ENCODE measurements around the gene CLEC18B.

CLEC18B gene

DNA sequence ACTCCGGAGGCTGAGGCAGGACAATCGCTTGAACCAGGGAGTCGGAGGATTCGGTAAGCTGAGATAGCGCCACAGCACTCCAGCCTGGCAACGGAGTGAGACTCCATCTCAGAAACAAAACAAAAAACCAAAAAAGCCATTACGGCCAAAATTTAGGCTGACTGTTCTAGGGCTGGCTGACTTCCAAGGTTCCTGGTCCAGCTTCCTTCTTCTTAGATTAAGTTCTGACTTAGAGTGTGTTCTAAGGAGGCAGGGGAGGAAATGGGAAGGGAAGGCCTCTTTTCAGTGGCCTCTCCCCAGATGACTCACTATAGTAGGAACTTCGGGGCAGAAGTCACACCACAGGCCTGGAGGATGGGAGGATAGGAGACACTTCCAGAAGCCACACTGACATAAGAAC lies 27.7 kb upstream of the CLEC18B start:
- TF ChIP-seq NFIC (IDR thresholded peaks at IDR 0.05): no peak
- TF ChIP-seq, protein P1, sequence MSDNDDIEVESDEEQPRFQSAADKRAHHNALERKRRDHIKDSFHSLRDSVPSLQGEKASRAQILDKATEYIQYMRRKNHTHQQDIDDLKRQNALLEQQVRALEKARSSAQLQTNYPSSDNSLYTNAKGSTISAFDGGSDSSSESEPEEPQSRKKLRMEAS (IDR thresholded peaks at IDR 0.05): no peak
- no peak for TF ChIP-seq TEAD4 (IDR thresholded peaks at IDR 0.05)
- TF ChIP-seq, protein P2, sequence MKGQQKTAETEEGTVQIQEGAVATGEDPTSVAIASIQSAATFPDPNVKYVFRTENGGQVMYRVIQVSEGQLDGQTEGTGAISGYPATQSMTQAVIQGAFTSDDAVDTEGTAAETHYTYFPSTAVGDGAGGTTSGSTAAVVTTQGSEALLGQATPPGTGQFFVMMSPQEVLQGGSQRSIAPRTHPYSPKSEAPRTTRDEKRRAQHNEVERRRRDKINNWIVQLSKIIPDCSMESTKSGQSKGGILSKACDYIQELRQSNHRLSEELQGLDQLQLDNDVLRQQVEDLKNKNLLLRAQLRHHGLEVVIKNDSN (IDR thresholded peaks at IDR 0.05): no peak
- TF ChIP-seq ZBTB7A (IDR thresholded peaks at IDR 0.05; ENCODE audit: low read depth): no peak
- TF ChIP-seq, protein P3, sequence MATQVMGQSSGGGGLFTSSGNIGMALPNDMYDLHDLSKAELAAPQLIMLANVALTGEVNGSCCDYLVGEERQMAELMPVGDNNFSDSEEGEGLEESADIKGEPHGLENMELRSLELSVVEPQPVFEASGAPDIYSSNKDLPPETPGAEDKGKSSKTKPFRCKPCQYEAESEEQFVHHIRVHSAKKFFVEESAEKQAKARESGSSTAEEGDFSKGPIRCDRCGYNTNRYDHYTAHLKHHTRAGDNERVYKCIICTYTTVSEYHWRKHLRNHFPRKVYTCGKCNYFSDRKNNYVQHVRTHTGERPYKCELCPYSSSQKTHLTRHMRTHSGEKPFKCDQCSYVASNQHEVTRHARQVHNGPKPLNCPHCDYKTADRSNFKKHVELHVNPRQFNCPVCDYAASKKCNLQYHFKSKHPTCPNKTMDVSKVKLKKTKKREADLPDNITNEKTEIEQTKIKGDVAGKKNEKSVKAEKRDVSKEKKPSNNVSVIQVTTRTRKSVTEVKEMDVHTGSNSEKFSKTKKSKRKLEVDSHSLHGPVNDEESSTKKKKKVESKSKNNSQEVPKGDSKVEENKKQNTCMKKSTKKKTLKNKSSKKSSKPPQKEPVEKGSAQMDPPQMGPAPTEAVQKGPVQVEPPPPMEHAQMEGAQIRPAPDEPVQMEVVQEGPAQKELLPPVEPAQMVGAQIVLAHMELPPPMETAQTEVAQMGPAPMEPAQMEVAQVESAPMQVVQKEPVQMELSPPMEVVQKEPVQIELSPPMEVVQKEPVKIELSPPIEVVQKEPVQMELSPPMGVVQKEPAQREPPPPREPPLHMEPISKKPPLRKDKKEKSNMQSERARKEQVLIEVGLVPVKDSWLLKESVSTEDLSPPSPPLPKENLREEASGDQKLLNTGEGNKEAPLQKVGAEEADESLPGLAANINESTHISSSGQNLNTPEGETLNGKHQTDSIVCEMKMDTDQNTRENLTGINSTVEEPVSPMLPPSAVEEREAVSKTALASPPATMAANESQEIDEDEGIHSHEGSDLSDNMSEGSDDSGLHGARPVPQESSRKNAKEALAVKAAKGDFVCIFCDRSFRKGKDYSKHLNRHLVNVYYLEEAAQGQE (IDR thresholded peaks at IDR 0.05; ENCODE audit: low read depth): no peak
- TF ChIP-seq EGR1 (IDR thresholded peaks at IDR 0.05): no peak
- TF ChIP-seq CEBPB (IDR thresholded peaks at IDR 0.05): no peak
- no peak for TF ChIP-seq CREB1 (IDR thresholded peaks at IDR 0.05; ENCODE audit: low read depth)
- TF ChIP-seq FOXM1 (IDR thresholded peaks at IDR 0.05; ENCODE audit: borderline replicate concordance, low read depth): no peak
- no peak for TF ChIP-seq TAF1 (IDR thresholded peaks at IDR 0.05; ENCODE audit: low read depth)
- TF ChIP-seq EP300 (IDR thresholded peaks at IDR 0.05; ENCODE audit: borderline replicate concordance): no peak
- no peak for TF ChIP-seq YY1 (IDR thresholded peaks at IDR 0.05; ENCODE audit: low read depth)
- TF ChIP-seq TCF12 (IDR thresholded peaks at IDR 0.05; ENCODE audit: low read depth): no peak
- no peak for TF ChIP-seq RAD21 (IDR thresholded peaks at IDR 0.05; ENCODE audit: low read depth)

DNA sequence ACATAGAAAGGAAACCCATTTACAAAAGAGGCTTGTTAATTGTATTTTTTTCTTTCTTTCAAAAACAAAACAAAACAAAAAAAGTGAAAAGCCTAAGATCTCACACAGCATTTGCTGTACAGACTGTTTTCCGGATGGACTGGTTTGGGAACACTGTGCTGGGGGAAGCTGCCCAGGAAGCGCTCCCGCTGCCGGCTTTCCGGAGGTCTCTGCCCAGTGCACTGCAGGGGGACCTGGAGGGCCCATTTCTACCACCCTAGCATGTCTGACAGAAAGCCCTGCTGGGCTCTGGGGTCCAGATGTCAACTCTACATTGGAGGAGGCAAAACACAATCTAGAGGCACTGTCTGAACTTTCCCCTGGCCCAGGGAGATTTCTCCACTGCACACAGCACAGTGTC lies 26.3 kb upstream of the CLEC18B start:
- TF ChIP-seq, protein P2 (IDR thresholded peaks at IDR 0.05): no peak
- no peak for TF ChIP-seq EP300 (IDR thresholded peaks at IDR 0.05; ENCODE audit: borderline replicate concordance)
- TF ChIP-seq EGR1 (IDR thresholded peaks at IDR 0.05): no peak
- no peak for TF ChIP-seq TCF12 (IDR thresholded peaks at IDR 0.05; ENCODE audit: low read depth)

DNA sequence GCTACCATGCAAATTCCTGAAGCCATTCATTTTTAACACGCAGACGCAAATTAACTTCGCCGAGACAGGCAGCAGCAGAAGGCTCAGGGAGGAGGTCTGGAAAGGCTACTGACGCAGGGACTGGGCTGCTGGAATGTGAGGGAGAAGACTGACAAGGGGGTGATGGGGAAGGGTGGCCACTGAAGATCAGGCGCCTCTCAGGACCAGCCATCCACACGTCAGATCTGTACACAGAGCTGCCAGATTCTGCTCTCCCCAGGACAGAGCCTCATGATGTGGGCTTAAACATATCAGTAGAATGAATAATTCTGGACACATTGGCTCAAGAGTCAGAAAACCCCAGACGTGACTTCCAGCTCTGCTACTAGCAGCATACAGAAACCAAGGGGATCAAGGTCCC lies 25.6 kb upstream of the CLEC18B start:
- TF ChIP-seq FOXM1 (IDR thresholded peaks at IDR 0.05; ENCODE audit: borderline replicate concordance, low read depth) (no peak), TAF1 (IDR thresholded peaks at IDR 0.05; ENCODE audit: low read depth) (no peak), CEBPB (IDR thresholded peaks at IDR 0.05) (no peak), TCF12 (IDR thresholded peaks at IDR 0.05; ENCODE audit: low read depth) (no peak), EP300 (IDR thresholded peaks at IDR 0.05; ENCODE audit: borderline replicate concordance) (no peak), NFIC (IDR thresholded peaks at IDR 0.05) (no peak), TEAD4 (IDR thresholded peaks at IDR 0.05) (no peak), CREB1 (IDR thresholded peaks at IDR 0.05; ENCODE audit: low read depth) (no peak)
- TF ChIP-seq, protein P2 (IDR thresholded peaks at IDR 0.05): no peak
- TF ChIP-seq, protein P3 (IDR thresholded peaks at IDR 0.05; ENCODE audit: low read depth): no peak

DNA sequence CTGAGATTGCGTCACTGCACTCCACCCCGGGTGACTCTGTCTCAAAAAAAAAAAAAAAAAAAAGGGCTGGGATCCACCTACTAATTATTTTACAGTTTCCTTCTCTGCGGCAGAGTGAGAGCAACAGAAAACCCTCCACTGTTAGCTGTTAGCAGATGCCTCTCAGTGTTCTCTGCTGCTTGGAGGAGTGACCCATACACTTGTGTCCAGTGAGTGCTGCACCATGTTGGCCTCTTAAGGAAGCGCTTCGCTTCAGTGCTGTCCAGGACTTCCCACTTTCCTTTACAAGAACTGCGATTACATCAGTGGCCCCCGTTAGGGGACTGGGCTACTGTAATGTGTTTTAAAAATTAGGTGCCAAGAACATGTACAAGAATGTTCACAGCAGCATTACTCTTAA lies 18.4 kb upstream of the CLEC18B start:
- TF ChIP-seq, protein P3 (IDR thresholded peaks at IDR 0.05; ENCODE audit: low read depth): no peak
- no peak for TF ChIP-seq TAF1 (IDR thresholded peaks at IDR 0.05; ENCODE audit: low read depth)
- peak; percentile 35; the same call in 1 of the 2 replicates for TF ChIP-seq CEBPB (IDR thresholded peaks at IDR 0.05)
- no peak for TF ChIP-seq YY1 (IDR thresholded peaks at IDR 0.05; ENCODE audit: low read depth)
- no peak for TF ChIP-seq FOXM1 (IDR thresholded peaks at IDR 0.05; ENCODE audit: borderline replicate concordance, low read depth)

DNA sequence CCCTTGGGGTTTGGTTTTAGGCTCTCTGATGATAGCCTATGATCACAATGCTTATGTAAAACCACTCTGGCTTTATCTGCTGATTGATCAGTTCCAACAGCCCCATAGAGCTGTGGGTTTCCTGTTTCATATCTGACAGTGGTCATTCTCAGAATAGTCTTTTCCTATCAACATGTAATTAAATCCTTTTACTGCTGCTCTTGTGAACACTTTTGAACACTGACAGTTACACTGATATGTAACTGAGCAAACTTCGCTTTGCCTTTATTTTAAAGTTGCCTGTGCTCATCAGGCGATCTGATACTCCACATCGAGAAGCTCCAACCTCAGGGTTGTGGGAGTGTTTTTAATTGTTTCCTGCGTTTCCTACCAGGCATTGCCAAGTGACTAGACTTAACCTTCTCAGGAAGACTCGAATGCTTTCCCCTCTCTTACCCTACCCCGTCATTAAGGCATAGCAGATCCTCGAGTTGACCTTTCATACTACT lies 17.3 kb upstream of the CLEC18B start:
- TF ChIP-seq TAF1 (IDR thresholded peaks at IDR 0.05; ENCODE audit: low read depth) (no peak), TEAD4 (IDR thresholded peaks at IDR 0.05) (no peak), EGR1 (IDR thresholded peaks at IDR 0.05) (no peak), TCF12 (IDR thresholded peaks at IDR 0.05; ENCODE audit: low read depth) (no peak), CEBPB (IDR thresholded peaks at IDR 0.05) (no peak), EP300 (IDR thresholded peaks at IDR 0.05; ENCODE audit: borderline replicate concordance) (no peak), FOXM1 (IDR thresholded peaks at IDR 0.05; ENCODE audit: borderline replicate concordance, low read depth) (no peak), CREB1 (IDR thresholded peaks at IDR 0.05; ENCODE audit: low read depth) (no peak), YY1 (IDR thresholded peaks at IDR 0.05; ENCODE audit: low read depth) (no peak), RAD21 (IDR thresholded peaks at IDR 0.05; ENCODE audit: low read depth) (no peak), NFIC (IDR thresholded peaks at IDR 0.05) (no peak), ZBTB7A (IDR thresholded peaks at IDR 0.05; ENCODE audit: low read depth) (no peak)
- TF ChIP-seq, protein P3 (IDR thresholded peaks at IDR 0.05; ENCODE audit: low read depth): no peak
- TF ChIP-seq, protein P1 (IDR thresholded peaks at IDR 0.05): no peak
- TF ChIP-seq, protein P2 (IDR thresholded peaks at IDR 0.05): no peak

Measured in Ishikawa (cell line).